Islet of Langerhans (tissue), 1 donor: Measurements from ENCODE around the gene RHOBTB3.

Source experiments
- FAIRE-seq: peaks from one replicate; lab custom pipeline; 2011; peaks lifted over from hg19 to GRCh38; lab: Jason Lieb, UNC

RHOBTB3 gene

GRCh38 chr5:95713960-95714710 is 17.0 kb upstream of the RHOBTB3 start:
- FAIRE-seq = no peak

GRCh38 chr5:95715799-95716461 is 15.2 kb upstream of the RHOBTB3 start:
- FAIRE-seq = peak; percentile 21

- FAIRE-seq = no peak
These were observed 13.7 kb upstream of the RHOBTB3 start for GRCh38 chr5:95717439-95717838.

GRCh38 chr5:95718203-95718602 is 12.9 kb upstream of the RHOBTB3 start:
- FAIRE-seq = no peak

GRCh38 chr5:95718738-95719137 is 12.4 kb upstream of the RHOBTB3 start:
- no peak for FAIRE-seq

GRCh38 chr5:95720094-95720786 is 10.9 kb upstream of the RHOBTB3 start:
- peak; percentile 91 for FAIRE-seq

GRCh38 chr5:95721582-95722295 is 9.4 kb upstream of the RHOBTB3 start:
- FAIRE-seq = no peak

GRCh38 chr5:95723632-95724369 is 7.3 kb upstream of the RHOBTB3 start:
- no peak for FAIRE-seq

GRCh38 chr5:95725071-95725820 is 5.9 kb upstream of the RHOBTB3 start:
- FAIRE-seq = no peak

GRCh38 chr5:95725937-95726810 is 5.0 kb upstream of the RHOBTB3 start:
- peak; percentile 79 for FAIRE-seq

- FAIRE-seq = no peak
These were observed 4.0 kb upstream of the RHOBTB3 start for GRCh38 chr5:95726811-95727763.

GRCh38 chr5:95727764-95728191 is 3.4 kb upstream of the RHOBTB3 start:
- FAIRE-seq = peak; percentile 99

GRCh38 chr5:95728494-95729114 is 2.5 kb upstream of the RHOBTB3 start:
- FAIRE-seq = no peak

GRCh38 chr5:95729115-95730010 is 1.8 kb upstream of the RHOBTB3 start:
- no peak for FAIRE-seq

GRCh38 chr5:95730011-95730700 is 980 bp upstream of the RHOBTB3 start:
- no peak for FAIRE-seq
